ENCODE measurements around the gene ZSCAN16.
"Not testable (repeated sequence)": the region's sequence is repeated elsewhere in the genome, so short reads cannot be mapped to it uniquely, and the experiment has no call there.

The ZSCAN16 gene

GRCh38 chr6:28124350-28124970, at the start of gene ZSCAN16:
TSS of gene ZSCAN16 (plus strand) at chr6:28124609. CDS start at chr6:28125444, 835 bp downstream.
- in situ Hi-C loops (cut with MboI; ENCODE audit: low sequenced_read_pairs), result no loop called here

GRCh38 chr6:28078050-28078449, 46.4 kb upstream of the ZSCAN16 start:
- in situ Hi-C loops (cut with MboI; ENCODE audit: low sequenced_read_pairs), result no loop called here

- in situ Hi-C loops (cut with MboI; ENCODE audit: low sequenced_read_pairs), result no loop called here
These were observed 45.6 kb upstream of the ZSCAN16 start for GRCh38 chr6:28078836-28079235.

- in situ Hi-C loops (cut with MboI; ENCODE audit: low sequenced_read_pairs), result not testable (repeated sequence)
These were observed 44.1 kb upstream of the ZSCAN16 start, which contains the start of gene ZNF165 for GRCh38 chr6:28080381-28080630. TSS of gene ZNF165 (plus strand) at chr6:28080568. CDS start at chr6:28085481, 4,913 bp downstream.

- in situ Hi-C loops (cut with MboI; ENCODE audit: low sequenced_read_pairs), result no loop called here
These were observed 43.6 kb upstream of the ZSCAN16 start for GRCh38 chr6:28080631-28081485.

GRCh38 chr6:28081486-28081751, 43.0 kb upstream of the ZSCAN16 start:
- in situ Hi-C loops (cut with MboI; ENCODE audit: low sequenced_read_pairs), result no loop called here

GRCh38 chr6:28082939-28083338, 41.5 kb upstream of the ZSCAN16 start:
- in situ Hi-C loops (cut with MboI; ENCODE audit: low sequenced_read_pairs), result no loop called here

GRCh38 chr6:28089054-28089453, 35.4 kb upstream of the ZSCAN16 start:
- in situ Hi-C loops (cut with MboI; ENCODE audit: low sequenced_read_pairs), result no loop called here

- in situ Hi-C loops (cut with MboI; ENCODE audit: low sequenced_read_pairs), result no loop called here
These were observed 33.4 kb upstream of the ZSCAN16 start for GRCh38 chr6:28090917-28091586.

GRCh38 chr6:28102222-28102621, 22.2 kb upstream of the ZSCAN16 start:
- in situ Hi-C loops (cut with MboI; ENCODE audit: low sequenced_read_pairs), result not testable (repeated sequence)

GRCh38 chr6:28102699-28103098, 21.7 kb upstream of the ZSCAN16 start:
- in situ Hi-C loops (cut with MboI; ENCODE audit: low sequenced_read_pairs), result not testable (repeated sequence)

- in situ Hi-C loops (cut with MboI; ENCODE audit: low sequenced_read_pairs), result no loop called here
These were observed 19.8 kb upstream of the ZSCAN16 start for GRCh38 chr6:28104392-28105244.

GRCh38 chr6:28105245-28105639, 19.2 kb upstream of the ZSCAN16 start:
- in situ Hi-C loops (cut with MboI; ENCODE audit: low sequenced_read_pairs), result no loop called here

- in situ Hi-C loops (cut with MboI; ENCODE audit: low sequenced_read_pairs), result no loop called here
These were observed 16.9 kb upstream of the ZSCAN16 start for GRCh38 chr6:28107506-28107905.

GRCh38 chr6:28111964-28112363, 12.4 kb upstream of the ZSCAN16 start:
- in situ Hi-C loops (cut with MboI; ENCODE audit: low sequenced_read_pairs), result no loop called here

- in situ Hi-C loops (cut with MboI; ENCODE audit: low sequenced_read_pairs), result no loop called here
These were observed 8.6 kb upstream of the ZSCAN16 start for GRCh38 chr6:28115799-28116198.

- in situ Hi-C loops (cut with MboI; ENCODE audit: low sequenced_read_pairs), result no loop called here
These were observed 6.9 kb upstream of the ZSCAN16 start for GRCh38 chr6:28117386-28118050.

- in situ Hi-C loops (cut with MboI; ENCODE audit: low sequenced_read_pairs), result no loop called here
These were observed 6.2 kb upstream of the ZSCAN16 start for GRCh38 chr6:28118217-28118616.

GRCh38 chr6:28121876-28122275, 2.5 kb upstream of the ZSCAN16 start:
- in situ Hi-C loops (cut with MboI; ENCODE audit: low sequenced_read_pairs), result no loop called here

GRCh38 chr6:28122283-28122682, 2.1 kb upstream of the ZSCAN16 start:
- in situ Hi-C loops (cut with MboI; ENCODE audit: low sequenced_read_pairs), result not testable (repeated sequence)

- in situ Hi-C loops (cut with MboI; ENCODE audit: low sequenced_read_pairs), result no loop called here
These were observed 553 bp downstream of the ZSCAN16 start for GRCh38 chr6:28124971-28125353.
